Mucosa of stomach (tissue), 1 donor: ENCODE data around the gene ABHD17C.
"Not testable (repeated sequence)": the region's sequence is repeated elsewhere in the genome, so short reads cannot be mapped to it uniquely, and the experiment has no call there.

Experiments
- H3K27me3 ChIP-seq: one replicate; pipeline ENCODE4 v1.7.0; 2013; ENCODE audit warnings: mild to moderate bottlenecking, low read length; ENCODE audit not compliant: control insufficient read depth, insufficient read depth
- H3K36me3 ChIP-seq: one replicate; pipeline ENCODE4 v1.7.0; 2013; ENCODE audit warnings: low read length; ENCODE audit not compliant: control insufficient read depth, insufficient read depth
- H3K4me1 ChIP-seq: one replicate; pipeline ENCODE4 v1.7.0; 2013; ENCODE audit warnings: mild to moderate bottlenecking, low read length; ENCODE audit not compliant: control insufficient read depth, insufficient read depth
- H3K4me3 ChIP-seq: one replicate; pipeline ENCODE4 v1.7.0; 2013; ENCODE audit warnings: low read length
- H3K9ac ChIP-seq: one replicate; pipeline ENCODE4 v1.7.0; 2013; ENCODE audit warnings: mild to moderate bottlenecking, low read length, moderate library complexity
- H3K9me3 ChIP-seq: one replicate; pipeline ENCODE4 v1.7.0; 2013; ENCODE audit warnings: mild to moderate bottlenecking, low read length, moderate library complexity; ENCODE audit not compliant: control insufficient read depth
- donor health status: Pancreatic carcinoma.

ABHD17C gene

GRCh38 chr15:80695099-80695910 is at the start of gene ABHD17C:
Gene ABHD17C, plus strand, starts transcription at chr15:80695310. Its CDS starts 120 bp downstream, at chr15:80695430.
- no peaks in the 10 kb centered on the region for H3K9me3 ChIP-seq
- H3K36me3 ChIP-seq, result no peaks in the 10 kb centered on the region
- no peaks in the 10 kb centered on the region for H3K27me3 ChIP-seq
- H3K4me3 ChIP-seq, result peak within 1 kb of the TSS; percentile 44
- H3K9ac ChIP-seq, result peak within 1 kb of the TSS; percentile 81
- peaks cover 20% of the 10 kb centered on the region for H3K4me1 ChIP-seq

- H3K9ac ChIP-seq, result no peak overlapping the region
- H3K4me1 ChIP-seq, result no peaks in the 10 kb centered on the region
- H3K27me3 ChIP-seq, result no peaks in the 10 kb centered on the region
- H3K36me3 ChIP-seq, result no peaks in the 10 kb centered on the region
- H3K4me3 ChIP-seq, result no peak overlapping the region
- no peaks in the 10 kb centered on the region for H3K9me3 ChIP-seq
Observed at GRCh38 chr15:80645494-80646065, 49.5 kb upstream of the ABHD17C start.

GRCh38 chr15:80647424-80647823 is 47.7 kb upstream of the ABHD17C start:
- not testable (repeated sequence) for H3K4me3 ChIP-seq, H3K27me3 ChIP-seq, H3K4me1 ChIP-seq, H3K9me3 ChIP-seq, H3K9ac ChIP-seq, H3K36me3 ChIP-seq

GRCh38 chr15:80654299-80654698 is 40.8 kb upstream of the ABHD17C start:
- H3K9me3 ChIP-seq, result no peaks in the 10 kb centered on the region
- no peaks in the 10 kb centered on the region for H3K27me3 ChIP-seq
- H3K36me3 ChIP-seq, result no peaks in the 10 kb centered on the region

GRCh38 chr15:80659375-80659774 is 35.7 kb upstream of the ABHD17C start:
- Histone ChIP-seq H3K27me3 (no peaks in the 10 kb centered on the region), H3K9ac (no peak overlapping the region), H3K4me1 (peaks cover 15% of the 10 kb centered on the region), H3K4me3 (no peak overlapping the region), H3K9me3 (no peaks in the 10 kb centered on the region), H3K36me3 (no peaks in the 10 kb centered on the region)

More at GRCh38 chr15:80654299-80654698, 40.8 kb upstream of the ABHD17C start:
- H3K9ac ChIP-seq, result no peak overlapping the region
- peaks cover 2% of the 10 kb centered on the region for H3K4me1 ChIP-seq
- no peak overlapping the region for H3K4me3 ChIP-seq

GRCh38 chr15:80660119-80660518 is 35.0 kb upstream of the ABHD17C start:
- no peaks in the 10 kb centered on the region for H3K9me3 ChIP-seq

GRCh38 chr15:80662129-80662528 is 33.0 kb upstream of the ABHD17C start:
- H3K36me3 ChIP-seq, result no peaks in the 10 kb centered on the region
- H3K4me3 ChIP-seq, result no peak overlapping the region
- H3K9ac ChIP-seq, result no peak overlapping the region
- peaks cover 15% of the 10 kb centered on the region for H3K4me1 ChIP-seq
- H3K27me3 ChIP-seq, result no peaks in the 10 kb centered on the region
- no peaks in the 10 kb centered on the region for H3K9me3 ChIP-seq

More at GRCh38 chr15:80660119-80660518, 35.0 kb upstream of the ABHD17C start:
- Histone ChIP-seq H3K36me3 (no peaks in the 10 kb centered on the region), H3K27me3 (no peaks in the 10 kb centered on the region), H3K4me1 (peaks cover 15% of the 10 kb centered on the region), H3K9ac (no peak overlapping the region), H3K4me3 (no peak overlapping the region)

- Histone ChIP-seq H3K36me3 (no peaks in the 10 kb centered on the region), H3K4me1 (peaks cover 15% of the 10 kb centered on the region), H3K9ac (no peak overlapping the region)
Observed at GRCh38 chr15:80662757-80663553, 32.2 kb upstream of the ABHD17C start.

GRCh38 chr15:80665151-80665550 is 30.0 kb upstream of the ABHD17C start:
- no peak overlapping the region for H3K9ac ChIP-seq
- H3K4me1 ChIP-seq, result peaks cover 4% of the 10 kb centered on the region
- H3K9me3 ChIP-seq, result no peaks in the 10 kb centered on the region
- no peaks in the 10 kb centered on the region for H3K27me3 ChIP-seq
- no peaks in the 10 kb centered on the region for H3K36me3 ChIP-seq
- H3K4me3 ChIP-seq, result no peak overlapping the region

More at GRCh38 chr15:80662757-80663553, 32.2 kb upstream of the ABHD17C start:
- no peak overlapping the region for H3K4me3 ChIP-seq
- H3K27me3 ChIP-seq, result no peaks in the 10 kb centered on the region
- H3K9me3 ChIP-seq, result no peaks in the 10 kb centered on the region

GRCh38 chr15:80667936-80668335 is 27.2 kb upstream of the ABHD17C start:
- Histone ChIP-seq H3K4me3 (no peak overlapping the region), H3K36me3 (no peaks in the 10 kb centered on the region), H3K9me3 (no peaks in the 10 kb centered on the region), H3K4me1 (no peaks in the 10 kb centered on the region), H3K27me3 (no peaks in the 10 kb centered on the region), H3K9ac (no peak overlapping the region)

GRCh38 chr15:80668546-80669236 is 26.4 kb upstream of the ABHD17C start:
- H3K4me1 ChIP-seq, result no peaks in the 10 kb centered on the region
- no peaks in the 10 kb centered on the region for H3K27me3 ChIP-seq
- no peaks in the 10 kb centered on the region for H3K36me3 ChIP-seq
- H3K9me3 ChIP-seq, result no peaks in the 10 kb centered on the region
- no peak overlapping the region for H3K4me3 ChIP-seq
- no peak overlapping the region for H3K9ac ChIP-seq
